GM23248 (cell line): ENCODE data around the gene TFF1.

Experiments
- EZH2 ChIP-seq: fragments of 200-600 bp; sonication (generic); IDR thresholded peaks from 2 replicates; pipeline ENCODE4 v1.6.1; 2018; ENCODE audit warnings: antibody characterized with exemption, mild to moderate bottlenecking; ENCODE audit not compliant: insufficient read depth, poor library complexity, severe bottlenecking
- EZH2phosphoT487 ChIP-seq: fragments of 200-600 bp; sonication (generic); IDR thresholded peaks from 2 replicates; pipeline ENCODE4 v1.6.1; 2018; ENCODE audit warnings: antibody characterized with exemption, moderate library complexity, mild to moderate bottlenecking, low read depth; ENCODE audit not compliant: insufficient read depth

DNA sequence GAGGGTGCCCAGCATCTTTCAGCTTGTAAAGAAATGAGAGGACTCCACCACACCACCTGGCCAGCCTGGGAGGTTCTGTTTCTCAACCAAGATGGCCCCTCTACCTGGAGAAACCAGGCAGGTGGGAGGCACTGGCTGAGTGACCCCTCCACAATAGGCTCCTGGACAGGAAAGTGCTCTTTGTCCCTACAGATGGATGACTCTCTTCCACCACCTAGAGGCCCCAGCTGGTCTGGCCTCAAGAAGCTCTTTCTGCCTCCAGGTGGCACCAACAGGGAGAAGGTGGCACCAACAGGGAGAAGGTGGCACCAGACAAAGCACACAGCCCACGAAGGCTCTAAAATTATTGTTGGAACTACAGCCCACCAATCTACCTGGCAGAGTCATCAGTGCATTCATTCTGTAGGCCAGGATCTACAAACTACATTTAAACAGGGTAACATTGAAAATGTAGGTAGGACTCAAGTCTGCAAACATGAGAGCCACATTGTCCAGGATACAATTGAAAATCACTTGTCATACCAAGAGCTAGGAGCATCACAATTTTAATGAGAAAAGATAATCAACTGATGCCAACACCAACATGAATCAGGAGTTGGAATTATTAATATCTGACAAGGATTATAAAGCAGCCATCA lies 15.1 kb upstream of the TFF1 start:
- TF ChIP-seq EZH2 (no peak), EZH2phosphoT487 (no peak)
